ENCODE data around the gene NUDC.

NUDC gene

DNA sequence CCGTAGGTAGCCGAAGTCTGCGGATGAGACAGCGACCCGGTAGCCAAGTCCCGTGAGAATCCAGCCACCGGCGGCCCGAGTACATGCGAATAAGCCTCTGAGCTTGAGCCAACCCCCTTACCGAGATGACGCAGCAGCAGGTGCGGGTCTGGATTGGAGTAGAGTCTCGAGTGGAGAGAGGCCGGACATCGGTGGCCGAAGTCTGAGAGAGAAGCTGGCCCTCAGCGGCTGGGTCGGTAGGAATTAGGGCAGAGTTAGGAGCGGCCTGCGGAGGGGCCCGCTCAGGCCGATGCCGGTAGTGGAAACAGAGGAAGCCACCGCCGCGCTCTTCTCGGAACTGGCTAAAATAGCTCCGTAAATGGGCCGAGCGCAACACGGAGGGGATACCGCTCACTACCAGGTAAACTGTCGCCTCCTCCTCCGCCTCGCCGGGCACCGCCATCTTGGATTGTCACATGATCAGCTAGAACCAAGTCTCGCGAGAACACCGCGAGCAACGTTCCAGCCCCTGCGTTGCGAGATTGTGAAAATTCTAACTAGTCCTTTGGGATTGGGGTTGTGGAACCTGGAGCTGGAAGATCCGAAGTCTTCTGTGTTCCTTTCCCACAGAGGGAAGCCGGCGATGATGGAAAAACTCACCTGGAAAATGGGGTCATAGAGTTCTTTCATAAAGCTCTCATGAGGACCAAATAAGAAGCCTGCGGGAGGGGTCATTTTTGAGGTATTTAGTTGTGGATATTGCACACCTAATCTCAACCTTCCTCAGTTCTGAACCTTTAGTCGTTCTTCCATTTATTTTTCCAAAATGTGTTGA, 21.3 kb upstream of the NUDC start, which contains the start of gene GPATCH3:
TSS of gene GPATCH3 (minus strand) at position 467 of the 814 bp plus-strand sequence. CDS start at position 442, 25 bp downstream.
- TF ChIP-seq, protein P1, sequence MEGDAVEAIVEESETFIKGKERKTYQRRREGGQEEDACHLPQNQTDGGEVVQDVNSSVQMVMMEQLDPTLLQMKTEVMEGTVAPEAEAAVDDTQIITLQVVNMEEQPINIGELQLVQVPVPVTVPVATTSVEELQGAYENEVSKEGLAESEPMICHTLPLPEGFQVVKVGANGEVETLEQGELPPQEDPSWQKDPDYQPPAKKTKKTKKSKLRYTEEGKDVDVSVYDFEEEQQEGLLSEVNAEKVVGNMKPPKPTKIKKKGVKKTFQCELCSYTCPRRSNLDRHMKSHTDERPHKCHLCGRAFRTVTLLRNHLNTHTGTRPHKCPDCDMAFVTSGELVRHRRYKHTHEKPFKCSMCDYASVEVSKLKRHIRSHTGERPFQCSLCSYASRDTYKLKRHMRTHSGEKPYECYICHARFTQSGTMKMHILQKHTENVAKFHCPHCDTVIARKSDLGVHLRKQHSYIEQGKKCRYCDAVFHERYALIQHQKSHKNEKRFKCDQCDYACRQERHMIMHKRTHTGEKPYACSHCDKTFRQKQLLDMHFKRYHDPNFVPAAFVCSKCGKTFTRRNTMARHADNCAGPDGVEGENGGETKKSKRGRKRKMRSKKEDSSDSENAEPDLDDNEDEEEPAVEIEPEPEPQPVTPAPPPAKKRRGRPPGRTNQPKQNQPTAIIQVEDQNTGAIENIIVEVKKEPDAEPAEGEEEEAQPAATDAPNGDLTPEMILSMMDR (IDR thresholded peaks at IDR 0.05; ENCODE audit: borderline replicate concordance, control extremely low read depth, extremely low read depth, insufficient read depth, missing control alignments), result no peak
- in situ Hi-C loops (cut with MboI; ENCODE audit: low sequenced_read_pairs, unreplicated experiment), result no loop called here
- DNase-seq (ENCODE audit: low spot score), result peak; percentile 93

DNA sequence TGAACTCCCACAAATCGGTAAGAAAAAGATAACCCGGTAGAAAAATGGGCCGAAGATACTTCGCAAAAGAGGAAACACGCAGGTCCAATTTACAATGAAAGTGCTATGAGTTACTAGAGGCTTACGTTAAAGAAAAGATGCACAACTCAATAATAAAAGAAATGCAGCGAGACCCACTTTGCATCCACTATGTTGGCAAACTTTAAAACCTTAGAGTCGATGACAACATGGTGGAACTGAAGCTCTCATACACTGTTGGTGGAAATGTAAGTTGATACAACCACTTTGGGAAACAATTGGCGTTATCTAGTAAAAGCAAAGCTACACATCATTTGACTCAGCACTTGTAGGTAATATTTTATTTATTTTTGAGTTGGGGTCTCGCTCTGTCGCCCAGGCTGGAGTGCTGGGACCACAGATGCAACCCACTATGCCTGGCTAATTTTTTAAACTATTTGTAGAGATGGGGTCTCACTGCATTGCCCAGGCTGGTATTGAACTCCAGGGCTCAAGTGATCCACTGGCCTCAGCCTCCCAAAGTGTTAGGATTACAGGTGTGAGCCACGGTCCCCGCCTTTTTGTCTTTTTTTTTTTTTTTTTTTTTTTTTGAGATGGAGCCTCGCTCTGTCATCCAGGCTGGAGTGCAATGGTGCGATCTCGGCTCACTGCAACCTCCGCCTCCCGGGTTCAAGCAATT, 20.6 kb upstream of the NUDC start:
- DNase-seq (ENCODE audit: low spot score), result no peak
- TF ChIP-seq, protein P1 (IDR thresholded peaks at IDR 0.05; ENCODE audit: borderline replicate concordance, control extremely low read depth, extremely low read depth, insufficient read depth, missing control alignments), result no peak
- in situ Hi-C loops (cut with MboI; ENCODE audit: low sequenced_read_pairs, unreplicated experiment), result no loop called here

DNA sequence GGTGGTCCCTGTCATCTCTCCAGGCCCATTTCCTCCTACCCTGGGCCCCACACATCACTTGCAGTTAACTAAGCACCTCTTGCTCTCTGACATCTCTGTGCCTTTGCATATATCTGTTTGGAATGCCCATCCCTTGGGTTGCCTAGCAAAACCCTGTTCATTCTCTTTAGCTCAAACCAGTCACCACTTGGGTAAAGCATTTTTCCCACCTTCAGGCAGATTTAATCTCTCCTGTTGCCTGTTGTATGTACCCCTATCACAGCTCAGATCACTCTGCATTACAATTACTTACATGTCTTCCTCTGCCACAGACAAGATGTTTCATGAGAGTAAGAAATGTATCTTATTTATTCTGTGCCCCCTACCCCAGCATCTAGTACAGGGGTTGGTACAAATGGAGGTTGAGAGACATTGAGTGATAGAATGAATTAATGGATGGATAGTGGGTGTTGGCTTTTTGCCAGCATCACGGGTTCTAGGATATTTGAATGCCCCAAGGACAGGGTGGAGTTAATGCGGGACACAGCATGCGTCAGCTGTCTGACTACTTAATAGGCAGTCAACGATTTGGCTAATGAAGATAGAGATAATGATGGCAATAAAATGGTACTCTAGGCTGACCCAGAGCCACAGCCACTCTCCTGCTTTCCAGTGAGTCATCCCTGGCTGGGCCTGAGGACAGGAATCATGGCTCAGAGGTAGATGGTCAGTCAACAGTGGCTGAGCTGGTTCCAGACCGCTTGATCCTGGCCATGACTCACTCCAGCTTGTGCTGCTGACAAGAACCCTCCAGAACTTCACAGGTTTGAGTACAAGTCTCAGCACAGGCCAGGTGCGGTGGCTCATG, 14.2 kb upstream of the NUDC start:
- in situ Hi-C loops (cut with MboI; ENCODE audit: low sequenced_read_pairs, unreplicated experiment), result no loop called here
- DNase-seq (ENCODE audit: low spot score), result no peak
- TF ChIP-seq, protein P1 (IDR thresholded peaks at IDR 0.05; ENCODE audit: borderline replicate concordance, control extremely low read depth, extremely low read depth, insufficient read depth, missing control alignments), result no peak

DNA sequence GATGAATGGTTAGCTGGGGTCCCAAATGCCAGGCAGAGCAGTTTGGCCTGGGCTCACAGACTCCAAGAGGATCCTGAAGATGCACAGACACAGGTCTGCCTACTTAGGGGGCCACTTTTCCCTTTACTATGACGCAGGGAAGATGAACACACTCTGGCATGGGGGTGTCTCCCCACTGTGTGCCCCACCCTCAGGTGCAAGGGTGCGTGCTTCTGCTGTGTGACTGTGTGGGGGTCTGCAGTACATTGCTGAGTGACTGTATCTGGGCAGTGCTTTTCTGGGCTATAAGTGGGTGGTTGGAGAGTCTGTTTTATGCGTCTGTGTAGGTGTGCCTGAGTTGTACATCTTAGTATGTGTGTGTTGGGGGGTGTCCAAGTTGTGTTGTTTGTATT, 11.6 kb upstream of the NUDC start:
- in situ Hi-C loops (cut with MboI; ENCODE audit: low sequenced_read_pairs, unreplicated experiment), result no loop called here
- no peak for DNase-seq (ENCODE audit: low spot score)
- TF ChIP-seq, protein P1 (IDR thresholded peaks at IDR 0.05; ENCODE audit: borderline replicate concordance, control extremely low read depth, extremely low read depth, insufficient read depth, missing control alignments), result no peak

DNA sequence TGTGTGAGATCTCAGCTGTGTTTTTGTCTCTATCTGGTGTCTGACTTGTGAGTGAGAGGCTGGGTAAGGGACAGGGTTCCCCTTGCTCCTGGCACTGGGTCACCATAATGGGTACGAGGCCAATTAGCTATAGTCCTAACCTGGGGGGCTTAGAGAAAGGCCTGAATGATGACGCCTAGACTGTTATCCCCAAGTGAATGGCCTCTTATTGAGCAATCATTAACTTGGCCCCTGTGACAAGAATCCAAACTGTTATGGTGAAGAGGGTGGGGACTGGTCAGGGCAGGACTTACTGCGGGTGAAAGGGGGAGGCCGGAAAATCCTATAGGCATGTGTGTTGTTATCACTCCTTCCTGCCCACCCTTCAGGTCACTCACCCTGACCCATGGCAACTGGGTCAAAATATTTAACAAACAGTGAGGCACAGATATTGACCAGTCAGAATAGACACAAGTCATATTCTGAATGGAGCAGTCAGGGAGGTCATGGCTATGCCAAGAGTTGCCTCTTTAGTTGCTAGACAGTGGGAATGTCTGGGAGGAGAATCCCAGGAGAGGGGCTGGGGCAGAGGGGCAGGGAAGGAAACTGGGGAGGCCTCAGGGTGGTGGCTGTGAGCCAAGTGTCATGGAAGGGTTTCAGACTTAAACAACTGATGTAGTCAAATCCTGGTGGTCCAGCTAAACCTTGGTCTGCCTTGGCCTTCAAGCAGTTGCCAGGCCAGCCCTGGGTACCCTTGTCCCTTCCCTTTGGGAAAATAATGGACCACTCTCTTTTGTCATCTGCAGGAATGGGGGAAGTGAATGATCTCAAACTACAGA, 11.0 kb upstream of the NUDC start:
- TF ChIP-seq, protein P1 (IDR thresholded peaks at IDR 0.05; ENCODE audit: borderline replicate concordance, control extremely low read depth, extremely low read depth, insufficient read depth, missing control alignments), result no peak
- DNase-seq (ENCODE audit: low spot score), result no peak
- in situ Hi-C loops (cut with MboI; ENCODE audit: low sequenced_read_pairs, unreplicated experiment), result no loop called here

Data from GM13976 (cell line).